IgD-negative memory B cell (primary cell): ENCODE data around the gene TPK1. TPM values are rescaled to one million over a fixed set of nuclear protein-coding genes. Genes with fewer than 3 reads are reported as not detected.

Experiments used
- H3K27ac Mint-ChIP-seq, 3 donors: one replicate each; pipeline ENCODE4 v1.8.0; 2020 to 2022; ENCODE audit warnings: mild to moderate bottlenecking in 3 of 3, mixed read lengths in 3 of 3, moderate library complexity in 1 of 3
- H3K27me3 Mint-ChIP-seq: one replicate; pipeline ENCODE4 v1.8.0; 2021; ENCODE audit warnings: mixed read lengths
- H3K36me3 Mint-ChIP-seq: one replicate; pipeline ENCODE4 v1.8.0; 2020; ENCODE audit warnings: mild to moderate bottlenecking, mixed read lengths
- H3K4me1 Mint-ChIP-seq, 3 donors: one replicate each; pipeline ENCODE4 v1.8.0; 2020 to 2022; ENCODE audit warnings: mixed read lengths in 3 of 3, mild to moderate bottlenecking in 1 of 3
- H3K4me3 Mint-ChIP-seq, 4 donors: one replicate each; pipeline ENCODE4 v1.8.0; 2020 to 2022; ENCODE audit warnings: mild to moderate bottlenecking in 4 of 4, mixed read lengths in 4 of 4, moderate library complexity in 3 of 4
- H3K9me3 Mint-ChIP-seq, 3 donors: one replicate each; pipeline ENCODE4 v1.8.0; 2020 to 2021; ENCODE audit warnings: mixed read lengths in 3 of 3, mild to moderate bottlenecking in 1 of 3
- polyA plus RNA-seq: library from polyadenylated mRNA; unstranded; fragments of 300-500 nt; fragmentation: Illumina TruSeq; gene quantifications from one replicate; pipeline ENCODE4 v1.2.3, GENCODE V29; 2021

TPK1 gene
- polyA plus RNA-seq, 1 donor from 2014 or later, result 16.8 TPM

GRCh38 chr7:144518360-144518759, 317.5 kb downstream of the TPK1 start:
- H3K27me3 Mint-ChIP-seq, result no peaks in the 10 kb centered on the region
- H3K9me3 Mint-ChIP-seq, result peaks cover 0 to 2% (median 0%) of the 10 kb centered on the region in 3 donors
- H3K4me3 Mint-ChIP-seq, result no peak overlapping the region
- peaks cover 6% of the 10 kb centered on the region for H3K36me3 Mint-ChIP-seq
- no peak overlapping the region for H3K27ac Mint-ChIP-seq
- no peaks in the 10 kb centered on the region for H3K4me1 Mint-ChIP-seq

GRCh38 chr7:144517749-144518148, 318.1 kb downstream of the TPK1 start:
- peaks cover 6% of the 10 kb centered on the region for H3K36me3 Mint-ChIP-seq
- no peaks in the 10 kb centered on the region for H3K4me1 Mint-ChIP-seq
- H3K27me3 Mint-ChIP-seq, result no peaks in the 10 kb centered on the region
- no peak overlapping the region for H3K4me3 Mint-ChIP-seq
- H3K27ac Mint-ChIP-seq, result no peak overlapping the region
- H3K9me3 Mint-ChIP-seq, result peaks cover 0 to 2% (median 0%) of the 10 kb centered on the region in 3 donors

GRCh38 chr7:144516729-144517525, 318.9 kb downstream of the TPK1 start:
- no peaks in the 10 kb centered on the region for H3K4me1 Mint-ChIP-seq
- H3K36me3 Mint-ChIP-seq, result peaks cover 6% of the 10 kb centered on the region
- no peak overlapping the region for H3K4me3 Mint-ChIP-seq
- H3K9me3 Mint-ChIP-seq, result peaks cover 0 to 2% (median 0%) of the 10 kb centered on the region in 3 donors
- no peaks in the 10 kb centered on the region for H3K27me3 Mint-ChIP-seq
- no peak overlapping the region for H3K27ac Mint-ChIP-seq

- no peak overlapping the region for H3K27ac Mint-ChIP-seq
- peaks cover 9% of the 10 kb centered on the region for H3K36me3 Mint-ChIP-seq
- no peaks in the 10 kb centered on the region for H3K4me1 Mint-ChIP-seq
- peaks cover 0 to 2% (median 0%) of the 10 kb centered on the region in 3 donors for H3K9me3 Mint-ChIP-seq
- H3K27me3 Mint-ChIP-seq, result no peaks in the 10 kb centered on the region
- no peak overlapping the region for H3K4me3 Mint-ChIP-seq
Measured at GRCh38 chr7:144513334-144513733, 322.5 kb downstream of the TPK1 start.

GRCh38 chr7:144510621-144511020, 325.2 kb downstream of the TPK1 start:
- H3K4me3 Mint-ChIP-seq, result no peak overlapping the region
- no peaks in the 10 kb centered on the region for H3K27me3 Mint-ChIP-seq
- H3K4me1 Mint-ChIP-seq, result no peaks in the 10 kb centered on the region
- H3K36me3 Mint-ChIP-seq, result peaks cover 6% of the 10 kb centered on the region
- peaks cover 0 to 11% (median under 1%) of the 10 kb centered on the region in 3 donors for H3K9me3 Mint-ChIP-seq
- no peak overlapping the region for H3K27ac Mint-ChIP-seq

GRCh38 chr7:144508702-144509101, 327.2 kb downstream of the TPK1 start:
- Mint-ChIP-seq H3K27me3 (no peaks in the 10 kb centered on the region), H3K4me3 (no peak overlapping the region), H3K27ac (peak overlapping the region in 1 of 3 donors; percentile 2), H3K36me3 (peaks cover 8% of the 10 kb centered on the region), H3K4me1 (no peaks in the 10 kb centered on the region), H3K9me3 (peaks cover 0 to 13% (median 1%) of the 10 kb centered on the region in 3 donors)

GRCh38 chr7:144503215-144503614, 332.6 kb downstream of the TPK1 start:
- H3K27ac Mint-ChIP-seq, result no peak overlapping the region
- H3K4me1 Mint-ChIP-seq, result no peaks in the 10 kb centered on the region
- no peak overlapping the region for H3K4me3 Mint-ChIP-seq
- peaks cover 1 to 13% (median 2%) of the 10 kb centered on the region in 3 donors for H3K9me3 Mint-ChIP-seq
- peaks cover 2% of the 10 kb centered on the region for H3K36me3 Mint-ChIP-seq
- H3K27me3 Mint-ChIP-seq, result no peaks in the 10 kb centered on the region

GRCh38 chr7:144500225-144500624, 335.6 kb downstream of the TPK1 start:
- H3K4me1 Mint-ChIP-seq, result no peaks in the 10 kb centered on the region
- H3K4me3 Mint-ChIP-seq, result no peak overlapping the region
- H3K36me3 Mint-ChIP-seq, result peaks cover 7% of the 10 kb centered on the region
- no peaks in the 10 kb centered on the region for H3K27me3 Mint-ChIP-seq
- H3K27ac Mint-ChIP-seq, result no peak overlapping the region
- peaks cover 0 to 3% (median 2%) of the 10 kb centered on the region in 3 donors for H3K9me3 Mint-ChIP-seq

- Mint-ChIP-seq H3K36me3 (peaks cover 13% of the 10 kb centered on the region), H3K4me3 (no peak overlapping the region), H3K4me1 (no peaks in the 10 kb centered on the region), H3K9me3 (peaks cover 0 to 8% (median 0%) of the 10 kb centered on the region in 3 donors), H3K27ac (no peak overlapping the region), H3K27me3 (no peaks in the 10 kb centered on the region)
Measured at GRCh38 chr7:144497282-144497681, 338.6 kb downstream of the TPK1 start.

GRCh38 chr7:144494355-144494754, 341.5 kb downstream of the TPK1 start:
- peaks cover 16% of the 10 kb centered on the region for H3K36me3 Mint-ChIP-seq
- no peaks in the 10 kb centered on the region for H3K4me1 Mint-ChIP-seq
- H3K27ac Mint-ChIP-seq, result no peak overlapping the region
- no peaks in the 10 kb centered on the region for H3K27me3 Mint-ChIP-seq
- peaks cover 0 to 8% (median 0%) of the 10 kb centered on the region in 3 donors for H3K9me3 Mint-ChIP-seq
- H3K4me3 Mint-ChIP-seq, result no peak overlapping the region

GRCh38 chr7:144489504-144489903, 346.3 kb downstream of the TPK1 start:
- Mint-ChIP-seq H3K27me3 (no peaks in the 10 kb centered on the region), H3K4me3 (no peak overlapping the region), H3K4me1 (no peaks in the 10 kb centered on the region), H3K27ac (peak overlapping the region in 1 of 3 donors; percentile 43), H3K9me3 (peaks cover 0 to under 1% (median 0%) of the 10 kb centered on the region in 3 donors), H3K36me3 (peaks cover 9% of the 10 kb centered on the region)

GRCh38 chr7:144488977-144489376, 346.9 kb downstream of the TPK1 start:
- Mint-ChIP-seq H3K9me3 (peaks cover 0 to under 1% (median 0%) of the 10 kb centered on the region in 3 donors), H3K4me1 (peaks cover 0 to 2% (median 2%) of the 10 kb centered on the region in 3 donors), H3K27me3 (no peaks in the 10 kb centered on the region), H3K4me3 (no peak overlapping the region), H3K36me3 (peaks cover 7% of the 10 kb centered on the region), H3K27ac (peak overlapping the region in 1 of 3 donors; percentile 43)

- Mint-ChIP-seq H3K27me3 (no peaks in the 10 kb centered on the region), H3K36me3 (peaks cover 3% of the 10 kb centered on the region), H3K27ac (no peak overlapping the region), H3K4me3 (no peak overlapping the region), H3K9me3 (peaks cover 0 to 2% (median 0%) of the 10 kb centered on the region in 3 donors), H3K4me1 (peaks cover 0 to 2% (median 2%) of the 10 kb centered on the region in 3 donors)
Measured at GRCh38 chr7:144487901-144488300, 348.0 kb downstream of the TPK1 start.

- no peaks in the 10 kb centered on the region for H3K27me3 Mint-ChIP-seq
- H3K9me3 Mint-ChIP-seq, result peaks cover 0 to 2% (median 0%) of the 10 kb centered on the region in 3 donors
- H3K36me3 Mint-ChIP-seq, result no peaks in the 10 kb centered on the region
- H3K4me3 Mint-ChIP-seq, result no peak overlapping the region
- H3K27ac Mint-ChIP-seq, result no peak overlapping the region
- peaks cover 0 to 2% (median 2%) of the 10 kb centered on the region in 3 donors for H3K4me1 Mint-ChIP-seq
Measured at GRCh38 chr7:144484445-144484844, 351.4 kb downstream of the TPK1 start.

- H3K4me1 Mint-ChIP-seq, result peaks cover 0 to 2% (median 2%) of the 10 kb centered on the region in 3 donors
- H3K27me3 Mint-ChIP-seq, result no peaks in the 10 kb centered on the region
- peaks cover 0 to 2% (median 0%) of the 10 kb centered on the region in 3 donors for H3K9me3 Mint-ChIP-seq
- no peak overlapping the region for H3K4me3 Mint-ChIP-seq
- H3K27ac Mint-ChIP-seq, result no peak overlapping the region
- no peaks in the 10 kb centered on the region for H3K36me3 Mint-ChIP-seq
Measured at GRCh38 chr7:144483189-144483588, 352.7 kb downstream of the TPK1 start.

- Mint-ChIP-seq H3K36me3 (peaks cover 3% of the 10 kb centered on the region), H3K27ac (no peak overlapping the region), H3K9me3 (peaks cover 0 to 2% (median 0%) of the 10 kb centered on the region in 3 donors), H3K27me3 (no peaks in the 10 kb centered on the region), H3K4me3 (no peak overlapping the region), H3K4me1 (peaks cover 0 to 2% (median 2%) of the 10 kb centered on the region in 3 donors)
Measured at GRCh38 chr7:144481833-144482232, 354.0 kb downstream of the TPK1 start.
